Right renal cortex interstitium (tissue), 3 donors: ENCODE results near the gene PRDM16. TPM values are rescaled to one million over a fixed set of nuclear protein-coding genes. Genes with fewer than 3 reads are reported as not detected.

Experiments
- DNase-seq, 3 donors: peaks; one replicate each; pipeline ENCODE4 v3.0.0-alpha.2; 2013; ENCODE audit warnings: low read depth in 3 of 3, low spot score in 2 of 3
- polyA plus RNA-seq, 3 donors: library from polyadenylated mRNA; unstranded; fragments of 120-200 nt; gene quantifications; one replicate each; pipeline ENCODE4 v1.2.1, GENCODE V29; 2013; ENCODE audit not compliant: insufficient read length in 3 of 3

The PRDM16 gene
- polyA plus RNA-seq, 3 donors: 4.8 to 6.6 (median 6.4) TPM

GRCh38 chr1:3032371-3033039 is 36.5 kb upstream of the PRDM16 start:
- no peak for DNase-seq

GRCh38 chr1:3033040-3033789 is 35.8 kb upstream of the PRDM16 start:
- DNase-seq: no peak

- DNase-seq: no peak
These were observed 35.3 kb upstream of the PRDM16 start for GRCh38 chr1:3033790-3034090.

- DNase-seq: no peak
These were observed 34.8 kb upstream of the PRDM16 start for GRCh38 chr1:3034162-3034561.

GRCh38 chr1:3034728-3035562 is 34.1 kb upstream of the PRDM16 start:
- DNase-seq: no peak

GRCh38 chr1:3035563-3036446 is 33.2 kb upstream of the PRDM16 start:
- DNase-seq: no peak

GRCh38 chr1:3036447-3037280 is 32.3 kb upstream of the PRDM16 start:
- no peak for DNase-seq

- no peak for DNase-seq
These were observed 31.5 kb upstream of the PRDM16 start for GRCh38 chr1:3037281-3038040.

- DNase-seq: no peak
These were observed 30.9 kb upstream of the PRDM16 start for GRCh38 chr1:3038113-3038551.

GRCh38 chr1:3038571-3039181 is 30.3 kb upstream of the PRDM16 start:
- no peak for DNase-seq

GRCh38 chr1:3040004-3040403 is 29.0 kb upstream of the PRDM16 start:
- DNase-seq: no peak

GRCh38 chr1:3042481-3042880 is 26.5 kb upstream of the PRDM16 start:
- no peak for DNase-seq

GRCh38 chr1:3049164-3049563 is 19.8 kb upstream of the PRDM16 start:
- DNase-seq: no peak

- DNase-seq: no peak
These were observed 19.1 kb upstream of the PRDM16 start for GRCh38 chr1:3049905-3050304.

GRCh38 chr1:3050603-3051002 is 18.4 kb upstream of the PRDM16 start:
- no peak for DNase-seq

- DNase-seq: no peak
These were observed 17.4 kb upstream of the PRDM16 start for GRCh38 chr1:3051270-3052268.

- DNase-seq: no peak
These were observed 16.5 kb upstream of the PRDM16 start for GRCh38 chr1:3052501-3052900.
